Upper lobe of left lung (tissue), 4 donors: ENCODE measurements around the gene HSD11B2.

ENCODE experiments used
- CTCF ChIP-seq, 6 experiments: fragments of 450-650 bp in 4 of 6; fragments of 200-600 bp in 2 of 6; sonication (generic) in 2 of 6; IDR thresholded peaks; one replicate each; pipeline ENCODE4 v1.5.1; 2016 to 2019; ENCODE audit warnings: antibody characterized with exemption in 6 of 6
- EP300 ChIP-seq, 4 donors: sonication (generic); formaldehyde crosslinking; IDR thresholded peaks; one replicate each; pipeline ENCODE4 v1.5.1; 2017; ENCODE audit warnings: antibody characterized with exemption in 4 of 4, control low read depth in 2 of 4
- POLR2A ChIP-seq, 4 donors: fragments of 450-650 bp; IDR thresholded peaks; one replicate each; pipeline ENCODE4 v1.5.1; 2016 to 2017; ENCODE audit warnings: antibody characterized with exemption in 4 of 4, mild to moderate bottlenecking in 2 of 4
- POLR2AphosphoS5 ChIP-seq, 2 donors: sonication (generic); formaldehyde crosslinking; IDR thresholded peaks; one replicate each; pipeline ENCODE4 v1.5.1; 2017; ENCODE audit warnings: antibody characterized with exemption in 2 of 2

GRCh38 chr16:67458121-67458641, 27.3 kb downstream of the HSD11B2 start:
- no peak for TF ChIP-seq CTCF (IDR thresholded peaks at IDR 0.05)
- no peak for TF ChIP-seq POLR2A (IDR thresholded peaks at IDR 0.05)
- TF ChIP-seq EP300 (IDR thresholded peaks at IDR 0.05) = no peak
- no peak for TF ChIP-seq POLR2AphosphoS5 (IDR thresholded peaks at IDR 0.05)
